Esophagus squamous epithelium (tissue), 5 donors: ENCODE data around the gene GOLGA5. TPM values are rescaled to one million over a fixed set of nuclear protein-coding genes. Genes with fewer than 3 reads are reported as not detected.
"Not testable (repeated sequence)": the region's sequence is repeated elsewhere in the genome, so short reads cannot be mapped to it uniquely, and the experiment has no call there.

Experiments
- DNase-seq: peaks from one replicate; lab custom pipeline; 2025; lab: John Stamatoyannopoulos, UW
- H3K27ac ChIP-seq, 4 donors: fragments of 200-600 bp; sonication (generic); one replicate each; pipeline ENCODE4 v1.5.1; 2016 to 2019; ENCODE audit warnings: mild to moderate bottlenecking in 1 of 4
- H3K27me3 ChIP-seq, 4 donors: fragments of 200-600 bp; sonication (generic); 1 replicate in 3 of 4; 2 replicates in 1 of 4; pipeline versions ENCODE4 v1.5.1 to v1.6.0; 2017 to 2021; ENCODE audit warnings: antibody characterized with exemption in 1 of 4
- H3K36me3 ChIP-seq, 3 donors: fragments of 200-600 bp; sonication (generic); one replicate each; pipeline ENCODE4 v1.5.1; 2016 to 2019
- H3K4me1 ChIP-seq, 3 donors: fragments of 200-600 bp; sonication (generic); one replicate each; pipeline ENCODE4 v1.5.1; 2017 to 2019
- H3K4me3 ChIP-seq, 4 donors: fragments of 200-600 bp; sonication (generic); 1 replicate in 3 of 4; 2 replicates in 1 of 4; pipeline ENCODE4 v1.5.1; 2016 to 2019; ENCODE audit warnings: mild to moderate bottlenecking in 2 of 4, moderate library complexity in 1 of 4
- H3K9me3 ChIP-seq, 3 donors: fragments of 200-600 bp; sonication (generic); one replicate each; pipeline ENCODE4 v1.5.1; 2016 to 2019
- CTCF ChIP-seq, 6 experiments: fragments of 450-650 bp in 4 of 6; fragments of 200-600 bp in 2 of 6; sonication (generic) in 2 of 6; IDR thresholded peaks; one replicate each; pipeline ENCODE4 v1.5.1; 2016 to 2019; ENCODE audit warnings: antibody characterized with exemption in 6 of 6, mild to moderate bottlenecking in 4 of 6, moderate library complexity in 4 of 6
- POLR2A ChIP-seq, 4 donors: fragments of 450-650 bp; IDR thresholded peaks; one replicate each; pipeline ENCODE4 v1.6.1; 2017; ENCODE audit warnings: antibody characterized with exemption in 4 of 4, mild to moderate bottlenecking in 4 of 4, moderate library complexity in 3 of 4
- WGBS, 2 donors: methylation state at CpG; one replicate each; pipeline ENCODE4 v1.1.5; 2018; 5-methylcytosine and 5-hydroxymethylcytosine counted together
- intact Hi-C: fragments of 100-400 bp; cut with DNase I; formaldehyde crosslinking; loops from one replicate; pipeline ENCODE4 v1.15.0; 2022
- total RNA-seq, 4 donors: library from RNA; depleted of rRNA; stranded (reverse); fragments of >200 nt; gene quantifications; one replicate each; pipeline ENCODE4 v1.1.0, GENCODE V29; 2016
- donor health status: DM: yes; HTN: yes; CAD: no.

The GOLGA5 gene
- 10 to 100 TPM; 23.2 to 37.2 (median 31.7) TPM for total RNA-seq

DNA sequence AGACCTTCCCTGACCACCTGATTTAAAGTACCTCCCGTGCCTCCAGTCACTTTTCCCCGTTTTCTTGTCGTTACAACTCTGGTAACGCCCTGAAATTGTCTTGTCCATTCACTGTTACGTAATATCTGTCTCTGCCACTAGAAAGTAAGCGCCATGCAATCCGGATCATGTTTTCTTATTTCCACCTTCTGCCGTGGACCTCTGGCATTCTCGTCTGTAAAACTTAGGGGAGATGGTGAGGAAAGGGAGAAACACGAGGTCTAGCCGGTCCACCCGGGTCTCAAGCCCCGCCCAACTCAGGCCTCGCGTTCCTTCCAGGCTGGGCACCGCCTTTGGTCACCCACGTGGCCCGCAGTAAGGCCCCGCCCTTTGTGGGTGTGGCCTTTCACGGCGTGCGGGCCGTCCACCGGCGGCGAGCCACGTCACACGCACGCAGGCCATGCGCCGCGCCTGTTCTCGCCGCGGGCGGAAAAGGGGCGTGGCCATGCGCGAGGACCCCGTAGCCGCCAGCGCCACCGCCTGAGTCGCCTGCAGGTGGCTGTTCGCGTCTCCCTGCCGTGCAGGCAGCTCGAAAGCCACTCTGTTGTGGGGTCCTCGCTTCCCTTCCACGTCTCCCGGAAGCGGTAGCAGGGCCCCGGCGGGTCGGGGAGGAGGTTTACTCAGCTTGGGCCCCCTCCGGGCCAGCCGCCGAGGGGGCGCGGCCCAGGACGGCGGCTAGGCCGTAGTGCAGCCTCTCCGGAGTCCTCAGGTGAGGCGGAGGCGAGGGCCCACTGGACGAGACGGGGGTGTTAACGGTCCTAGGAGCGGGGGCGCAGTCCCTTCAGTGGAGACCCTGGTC is at the start of gene GOLGA5:
GOLGA5 (plus strand) TSS at position 597 of the 838 bp plus-strand sequence. CDS start 3,133 bp downstream, outside the sequence.
- DNase-seq: peak; percentile 89
- H3K4me3 ChIP-seq: peak within 1 kb of the TSS; percentile 82 to 99 (median 90)

DNA sequence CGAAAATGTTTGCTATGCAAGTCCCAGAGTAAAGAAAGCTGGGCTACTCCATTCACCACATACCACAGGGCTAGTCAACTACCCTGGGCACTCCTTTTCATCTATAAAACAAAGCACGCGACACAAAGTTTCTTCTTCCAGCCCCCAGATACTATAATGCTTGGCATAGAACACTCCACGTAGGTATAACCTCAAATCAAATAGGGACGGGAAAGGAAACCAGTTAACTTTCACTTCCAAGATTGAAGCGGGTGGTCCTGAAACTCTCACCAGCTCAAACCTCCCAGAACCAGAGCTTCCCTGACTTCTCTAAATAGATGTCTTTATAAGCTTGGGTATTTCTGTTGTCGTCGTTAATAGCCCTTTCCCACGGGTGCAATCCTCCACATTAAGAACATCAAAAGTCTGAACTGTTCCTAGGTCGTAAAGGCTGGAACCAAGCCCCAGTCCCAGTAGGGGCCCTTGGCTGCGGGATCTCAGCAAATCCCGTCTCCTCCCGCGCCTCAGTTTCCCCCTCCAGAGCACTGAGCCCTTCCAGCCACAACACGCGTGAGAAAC is 46.3 kb upstream of the GOLGA5 start:
- Histone ChIP-seq H3K4me3 (peak overlapping the region; percentile 68 to 91 (median 72)), H3K9me3 (peaks cover 0 to 3% (median 0%) of the 10 kb centered on the region in 3 donors), H3K4me1 (peaks cover 0 to 17% (median 10%) of the 10 kb centered on the region in 3 donors), H3K27me3 (no peaks in the 10 kb centered on the region), H3K36me3 (peaks cover 0 to 6% (median 0%) of the 10 kb centered on the region in 3 donors), H3K27ac (peak overlapping the region; percentile 77 to 92 (median 86))
- DNase-seq: no peak
- TF ChIP-seq CTCF (IDR thresholded peaks at IDR 0.05): no peak
- TF ChIP-seq POLR2A (IDR thresholded peaks at IDR 0.05): no peak
- 1 to 5% methylated on average over 12 to 14 of the region's 16 CpGs for WGBS, 2 donors
- intact Hi-C loops: no loop called here

More for the DNA sequence above, at the start of gene GOLGA5:
- Histone ChIP-seq H3K9me3 (peaks cover 0 to 12% (median 7%) of the 10 kb centered on the region in 3 donors), H3K27ac (peak within 1 kb of the TSS; percentile 89 to 97 (median 91)), H3K36me3 (peaks cover 0 to 20% (median 0%) of the 10 kb centered on the region in 3 donors), H3K27me3 (no peaks in the 10 kb centered on the region), H3K4me1 (peaks cover 7 to 33% (median 17%) of the 10 kb centered on the region in 3 donors)
- 3 to 11% methylated on average over 12 to 14 of the region's 71 CpGs for WGBS, 2 donors
- TF ChIP-seq POLR2A (IDR thresholded peaks at IDR 0.05) (peak in 3 of 4 donors; percentile 36 to 81 (median 69)), CTCF (IDR thresholded peaks at IDR 0.05) (peak in 4 of 6 experiments; percentile 5 to 46 (median 34))
- intact Hi-C loops: no loop called here

DNA sequence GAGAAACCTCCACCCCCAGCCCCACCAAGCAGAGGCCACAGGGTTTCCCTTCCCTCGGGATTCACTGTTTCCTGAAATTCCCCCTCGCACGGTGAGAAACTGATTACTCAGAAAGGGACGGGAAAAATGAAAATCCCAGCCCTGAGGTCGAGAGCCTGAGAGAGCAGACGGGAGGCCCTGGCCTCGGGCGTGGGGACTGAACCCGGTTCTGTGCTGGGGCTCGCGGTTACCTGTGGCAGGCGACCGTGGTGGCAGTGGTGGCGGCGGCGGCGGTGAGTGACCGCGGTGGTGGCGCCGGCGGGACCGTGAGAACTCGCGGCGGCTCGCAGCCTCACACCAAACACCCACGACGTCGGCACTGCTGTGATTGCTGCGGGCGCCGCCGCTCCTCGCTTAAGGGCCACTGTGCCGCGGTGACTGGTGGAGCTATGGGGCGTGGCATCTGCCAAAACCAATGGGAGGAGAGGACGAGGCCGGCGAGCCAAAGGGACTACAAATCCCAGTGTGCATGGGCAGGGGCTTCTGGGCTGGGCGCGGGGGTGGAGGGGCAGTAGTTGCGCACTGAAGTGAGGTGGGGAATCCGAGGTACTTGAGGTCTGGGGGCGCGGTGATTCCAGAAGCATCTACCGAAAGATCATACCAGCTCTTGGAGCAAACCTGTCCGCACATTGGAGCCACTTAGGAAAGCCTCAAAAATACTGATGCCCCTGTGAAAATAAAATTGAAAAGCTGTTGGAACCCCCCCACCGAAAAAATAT is 45.7 kb upstream of the GOLGA5 start, which contains the start of gene LGMN:
LGMN (minus strand) TSS at position 369 of the 758 bp plus-strand sequence. CDS start 15,841 bp downstream, outside the sequence.
- H3K4me1 ChIP-seq: peaks cover 0 to 17% (median 10%) of the 10 kb centered on the region in 3 donors
- peak within 1 kb of the TSS; percentile 77 to 92 (median 86) for H3K27ac ChIP-seq
- no peaks in the 10 kb centered on the region for H3K27me3 ChIP-seq
- 3 to 12% methylated on average over 10 to 11 of the region's 50 CpGs for WGBS, 2 donors
- intact Hi-C loops: no loop called here
- H3K9me3 ChIP-seq: peaks cover 0 to 3% (median 0%) of the 10 kb centered on the region in 3 donors
- DNase-seq: peak; percentile 70
- peak within 1 kb of the TSS; percentile 68 to 91 (median 72) for H3K4me3 ChIP-seq
- no peaks in the 10 kb centered on the region for H3K36me3 ChIP-seq
- TF ChIP-seq CTCF (IDR thresholded peaks at IDR 0.05) (peak in 1 of 6 experiments; percentile 19), POLR2A (IDR thresholded peaks at IDR 0.05) (peak in 2 of 4 donors; percentile 96 to 97)

DNA sequence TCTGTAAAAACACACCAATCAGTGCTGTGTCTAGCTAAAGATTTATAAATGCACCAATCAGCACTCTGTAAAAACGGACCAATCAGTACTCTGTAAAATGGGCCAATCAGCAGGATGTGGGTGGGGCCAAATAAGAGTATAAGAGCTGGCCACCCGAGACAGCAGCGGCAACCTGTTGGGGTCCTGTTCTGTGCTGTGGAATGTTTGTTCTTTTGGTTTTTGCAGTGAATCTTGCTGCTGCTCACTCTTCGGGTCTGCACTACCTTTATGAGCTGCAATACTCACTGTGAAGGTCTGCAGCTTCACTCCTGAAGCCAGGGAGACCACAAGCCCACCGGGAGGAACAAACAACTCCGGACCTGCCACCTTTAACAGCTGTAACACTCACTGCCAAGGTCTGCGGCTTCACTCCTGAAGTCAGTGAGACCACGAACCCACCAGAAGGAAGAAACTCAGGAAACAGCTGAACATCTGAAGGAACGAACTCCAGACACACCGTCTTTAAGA is 43.8 kb upstream of the GOLGA5 start:
- 74 to 79% methylated on average over 7 to 9 of the region's 10 CpGs for WGBS, 2 donors
- H3K9me3 ChIP-seq, intact Hi-C loops, DNase-seq, H3K36me3 ChIP-seq, H3K27ac ChIP-seq, H3K27me3 ChIP-seq: not testable (repeated sequence)
- H3K4me3 ChIP-seq: peak overlapping the region in 2 of 4 donors; percentile 4 to 19
- peaks cover 0 to 17% (median 10%) of the 10 kb centered on the region in 3 donors for H3K4me1 ChIP-seq
- TF ChIP-seq POLR2A (IDR thresholded peaks at IDR 0.05): peak in 1 of 4 donors; percentile 20

GRCh38 chr14:92750994-92751400 is 43.1 kb upstream of the GOLGA5 start:
- Histone ChIP-seq H3K9me3 (peaks cover 0 to 3% (median 0%) of the 10 kb centered on the region in 3 donors), H3K4me3 (peak overlapping the region in 1 of 4 donors; percentile 19), H3K27me3 (peaks cover 0 to 3% (median 0%) of the 10 kb centered on the region in 4 donors), H3K36me3 (no peaks in the 10 kb centered on the region), H3K4me1 (peaks cover 0 to 17% (median 10%) of the 10 kb centered on the region in 3 donors), H3K27ac (no peak overlapping the region)
- 70 to 75% methylated on average over 5 of the region's 5 CpGs for WGBS, 2 donors
- no peak for DNase-seq
- intact Hi-C loops: no loop called here
- TF ChIP-seq CTCF (IDR thresholded peaks at IDR 0.05) (no peak), POLR2A (IDR thresholded peaks at IDR 0.05) (no peak)
